Measurements from ENCODE around the gene PKDCC. TPM values are rescaled to one million over a fixed set of nuclear protein-coding genes. Genes with fewer than 3 reads are reported as not detected.

Gene PKDCC
- total and polyA plus RNA-seq, 10 of the 15 experiments (the other 5 are each of a cell fraction or from before 2014, with no cell fraction given) = 0.13 to 10.2 (median 2.3) TPM

- no peak for TF ChIP-seq PRDM15 (CRISPR knock-in tag; IDR thresholded peaks at IDR 0.05)
These were observed 24.0 kb downstream of the PKDCC start (continued) for GRCh38 chr2:42071791-42072190.

GRCh38 chr2:42072349-42073118 lies 24.7 kb downstream of the PKDCC start:
- H3K4me1 ChIP-seq (ENCODE audit: control insufficient read depth, insufficient read depth, low read length) = no peaks in the 10 kb centered on the region
- H3K9ac ChIP-seq (ENCODE audit: control insufficient read depth, insufficient read depth, low read length) = no peak overlapping the region
- H3K79me2 ChIP-seq (ENCODE audit: control insufficient read depth, insufficient read depth, low read length) = no peaks in the 10 kb centered on the region
- WGBS (ENCODE audit: insufficient coverage, insufficient replicate concordance, low lambda C conversion rate, missing lambda C conversion rate) = 38% methylated on average over 13 of the region's 13 CpGs
- H3K4me2 ChIP-seq (ENCODE audit: control insufficient read depth, insufficient read depth) = no peak overlapping the region
- ATAC-seq (no peak; the same call in 1 of the 3 replicates), FAIRE-seq (no peak), DNase-seq (ENCODE audit: low read depth, low spot score) (no peak)
- POLR2A ChIA-PET = no interaction called here
- CTCF ChIA-PET = interaction anchor here (0.5 to 1.0 kb wide), 2 partner anchors 11 to 204 kb away, joined by 3 read pairs; no protein-coding TSS in a partner anchor
- intact Hi-C loops (cut with micrococcal nuclease; ENCODE audit: unreplicated experiment) = no loop called here
- H2AFZ ChIP-seq (ENCODE audit: control insufficient read depth, low read depth, low read length) = no peak overlapping the region
- H3K4me3 ChIP-seq = no peak overlapping the region
- peaks cover 0 to 3% of the 10 kb centered on the region in 2 experiments; a peak in 3 of 4 replicates for H3K27me3 ChIP-seq (replicated peaks in 1 of 2; ENCODE audit: control insufficient read depth in 2 of 2, insufficient read depth in 2 of 2, low read length in 1 of 2)
- no peaks in the 10 kb centered on the region for H3K9me3 ChIP-seq (replicated peaks; ENCODE audit: control insufficient read depth, insufficient read depth, low read length)
- BruUV-seq (replicated peaks) = no TSS peak
- no peak for TF ChIP-seq JUND (IDR thresholded peaks at IDR 0.05; ENCODE audit: low read depth, low read length)
- no peak for TF ChIP-seq TCF3 (IDR thresholded peaks at IDR 0.05; ENCODE audit: borderline replicate concordance, insufficient read depth, low read depth, low read length)
- TF ChIP-seq KLF5 (IDR thresholded peaks at IDR 0.05; ENCODE audit: partially characterized antibody) = no peak
- TF ChIP-seq E4F1 (IDR thresholded peaks at IDR 0.05; ENCODE audit: borderline replicate concordance, partially characterized antibody) = no peak
- TF ChIP-seq RB1 (IDR thresholded peaks at IDR 0.05; ENCODE audit: borderline replicate concordance) = no peak
- no peak for TF ChIP-seq RFX5 (IDR thresholded peaks at IDR 0.05; ENCODE audit: low read depth, low read length)
- SMC1A ChIA-PET (ENCODE audit: uncharacterized antibody, unreplicated experiment) = interaction anchor here (0.6 to 2.2 kb wide), 3 partner anchors 15 to 201 kb away, joined by 3 to 7 read pairs (median 3); no protein-coding TSS in a partner anchor
- RAD21 ChIA-PET (ENCODE audit: unreplicated experiment) = no interaction called here
- H4K20me1 ChIP-seq (ENCODE audit: control insufficient read depth, insufficient read depth) = no peaks in the 10 kb centered on the region
- no peaks in the 10 kb centered on the region for H3K36me3 ChIP-seq (ENCODE audit: control insufficient read depth in 2 of 2, insufficient read depth in 2 of 2, low read length in 1 of 2)
- H3K27ac ChIP-seq (ENCODE audit: control insufficient read depth, insufficient read depth) = no peak overlapping the region
- in situ Hi-C loops (cut with MboI) = no loop called here
